K562 (cell line): ENCODE data around the gene TMEM108. TPM values are rescaled to one million over a fixed set of nuclear protein-coding genes. Genes with fewer than 3 reads are reported as not detected.

ENCODE experiments used
- ATAC-seq: fragments of 200-7000 bp; cut with Tn5 transposase; 3 replicates; pipeline ENCODE4 v1.9.1; 2020; ENCODE audit warnings: moderate library complexity
- BruUV-seq: library from RNA; stranded (reverse); fragments of 400-500 nt; replicated peaks from 2 replicates; lab custom pipeline; 2021; lab: Mats Ljungman, UMichigan
- CTCF ChIA-PET: fragments of 300-600 bp; formaldehyde crosslinking; extraction: SDS; loops from one replicate; lab custom pipeline; 2021; ENCODE audit warnings: low intra/inter-chr PET ratio; lab: Yijun Ruan, JAX
- POLR2A ChIA-PET: fragments of 300-600, 350-650 bp; sonication (Branson Sonifier 250); formaldehyde crosslinking; extraction: SDS; loops from one replicate; lab custom pipeline; 2021; ENCODE audit warnings: antibody characterized with exemption, inconsistent platforms; lab: Yijun Ruan, JAX
- DNase-seq, 4 experiments: peaks; one replicate each; pipeline versions ENCODE4 v3.0.0 to v3.0.0-alpha.2; 2011 to 2018; ENCODE audit warnings: low spot score in 3 of 4, mixed read lengths in 3 of 4; ENCODE audit errors: extremely low read depth in 1 of 4
- FAIRE-seq: peaks from 2 replicates; lab custom pipeline; 2011; peaks lifted over from hg19 to GRCh38; lab: Jason Lieb, UNC
- H2AFZ ChIP-seq: 2 replicates; pipeline ENCODE4 v1.6.0; 2011; ENCODE audit warnings: low read depth, low read length, control low read depth, inconsistent platforms
- H3K27ac ChIP-seq: fragments of 200-600 bp; 3 replicates; pipeline ENCODE4 v1.8.0; 2011; ENCODE audit warnings: low read depth, mild to moderate bottlenecking, control low read depth, inconsistent platforms, low read length, moderate library complexity, mixed read lengths; ENCODE audit errors: extremely low read depth
- H3K27me3 ChIP-seq, 2 experiments: fragments of 300-600 bp in 1 of 2; 2 replicates in 1 of 2; 3 replicates in 1 of 2; pipeline versions ENCODE4 v1.6.0 to v1.8.0; 2011; ENCODE audit warnings: inconsistent platforms in 2 of 2, low read length in 2 of 2, mild to moderate bottlenecking in 1 of 2, mixed read lengths in 1 of 2, moderate library complexity in 1 of 2; ENCODE audit not compliant: control insufficient read depth in 2 of 2, insufficient read depth in 2 of 2
- H3K36me3 ChIP-seq: fragments of 300-600 bp; 3 replicates; pipeline ENCODE4 v1.8.0; 2011; ENCODE audit warnings: mild to moderate bottlenecking, low read length, inconsistent platforms; ENCODE audit not compliant: control insufficient read depth, insufficient read depth
- H3K4me1 ChIP-seq, 2 experiments: fragments of 200-600 bp in 1 of 2; replicated peaks in 1 of 2; 2 replicates in 1 of 2; 3 replicates in 1 of 2; pipeline versions ENCODE4 v1.5.1 to v1.8.0; 2011; ENCODE audit warnings: inconsistent platforms in 2 of 2, low read length in 2 of 2, mild to moderate bottlenecking in 1 of 2, mixed read lengths in 1 of 2, moderate library complexity in 1 of 2; ENCODE audit not compliant: control insufficient read depth in 2 of 2, insufficient read depth in 2 of 2
- H3K4me2 ChIP-seq: 2 replicates; pipeline ENCODE4 v1.6.1; 2011; ENCODE audit warnings: low read length, control low read depth, inconsistent platforms, mixed read lengths; ENCODE audit not compliant: insufficient read depth
- H3K4me3 ChIP-seq: fragments of 200-600 bp; sonication (generic), shearing (Covaris generic); 2 replicates; pipeline ENCODE4 v1.5.1; 2016; ENCODE audit warnings: control low read depth, inconsistent platforms
- H3K79me2 ChIP-seq: fragments of 200-600 bp; 3 replicates; pipeline ENCODE4 v1.8.0; 2011; ENCODE audit warnings: low read length, inconsistent platforms; ENCODE audit not compliant: control insufficient read depth, insufficient read depth
- H3K9ac ChIP-seq, 2 experiments: 2 replicates each; pipeline versions ENCODE4 v1.6.0 to v1.6.1; 2011; ENCODE audit warnings: low read depth in 2 of 2, low read length in 2 of 2, control low read depth in 1 of 2, inconsistent platforms in 1 of 2, mild to moderate bottlenecking in 1 of 2, mixed read lengths in 1 of 2; ENCODE audit not compliant: insufficient read depth in 1 of 2
- H3K9me1 ChIP-seq: one replicate; pipeline ENCODE4 v1.6.0; 2011; ENCODE audit warnings: inconsistent platforms, mild to moderate bottlenecking, low read length, moderate library complexity; ENCODE audit not compliant: control insufficient read depth, insufficient read depth
- H3K9me3 ChIP-seq: replicated peaks from 2 replicates; pipeline ENCODE4 v1.5.1; 2011; ENCODE audit warnings: low read depth, low read length, inconsistent platforms; ENCODE audit not compliant: control insufficient read depth, insufficient read depth
- H4K20me1 ChIP-seq: replicated peaks from 2 replicates; pipeline ENCODE4 v1.6.1; 2011; ENCODE audit warnings: low read length, inconsistent platforms, mixed read lengths; ENCODE audit not compliant: control insufficient read depth, insufficient read depth
- BACH1 ChIP-seq: fragments of 200-800 bp; sonication (Bioruptor generic); IDR thresholded peaks from 2 replicates; pipeline ENCODE4 v1.6.1; 2016; ENCODE audit warnings: missing genetic modification characterization, missing compliant biosample characterization
- CHD1 ChIP-seq: fragments of 200-600 bp; sonication (generic); IDR thresholded peaks from one replicate; pipeline ENCODE4 v1.6.1; 2012; ENCODE audit warnings: mild to moderate bottlenecking, moderate library complexity, low read length, inconsistent platforms
- ELK3 ChIP-seq: fragments of 450-650 bp; formaldehyde crosslinking; IDR thresholded peaks from 2 replicates; pipeline ENCODE4 v1.4.0; 2020; ENCODE audit warnings: mild to moderate bottlenecking
- ESRRB ChIP-seq: fragments of 250-450 bp; sonication (Bioruptor Pico); IDR thresholded peaks from 2 replicates; pipeline ENCODE4 v1.5.0; 2020; ENCODE audit warnings: mild to moderate bottlenecking, moderate library complexity, borderline replicate concordance
- GTF2E2 ChIP-seq: fragments of 200-800 bp; sonication (Bioruptor generic); IDR thresholded peaks from 2 replicates; pipeline ENCODE4 v1.6.1; 2016; ENCODE audit warnings: missing genetic modification characterization, missing compliant biosample characterization
- PHTF2 ChIP-seq: fragments of 250-450 bp; sonication (Bioruptor Pico); IDR thresholded peaks from 2 replicates; pipeline ENCODE4 v1.5.0; 2021; ENCODE audit warnings: mild to moderate bottlenecking
- RREB1 ChIP-seq: fragments of 250-450 bp; sonication (Bioruptor Pico); IDR thresholded peaks from 2 replicates; pipeline ENCODE4 v1.4.0; 2020
- SRSF1 ChIP-seq: fragments of 200-400 bp; formaldehyde crosslinking; IDR thresholded peaks from 2 replicates; pipeline ENCODE4 v1.6.1; 2017; ENCODE audit warnings: mild to moderate bottlenecking, low read depth, low read length, moderate library complexity
- THRB ChIP-seq: fragments of 450-650 bp; formaldehyde crosslinking; conservative IDR thresholded peaks from 2 replicates; pipeline ENCODE4 v1.4.0; 2022; ENCODE audit warnings: mild to moderate bottlenecking, missing genetic modification characterization
- U2AF1 ChIP-seq: fragments of 200-400 bp; formaldehyde crosslinking; optimal IDR thresholded peaks from 2 replicates; pipeline ENCODE3; 2017; ENCODE audit warnings: mild to moderate bottlenecking, low read depth, low read length, moderate library complexity
- USF2 ChIP-seq: sonication (generic); formaldehyde crosslinking; IDR thresholded peaks from 2 replicates; pipeline ENCODE4 v1.5.0; 2020; ENCODE audit warnings: missing genetic modification reagents
- ZNF121 ChIP-seq: sonication (generic); formaldehyde crosslinking; conservative IDR thresholded peaks from 2 replicates; pipeline ENCODE4 v1.8.0; 2022; ENCODE audit warnings: missing genetic modification reagents
- ZNF253 ChIP-seq: fragments of 250-450 bp; sonication (Bioruptor Pico); conservative IDR thresholded peaks from 2 replicates; pipeline ENCODE4 v1.6.1; 2021; ENCODE audit warnings: mild to moderate bottlenecking
- ZNF57 ChIP-seq: fragments of 450-650 bp; formaldehyde crosslinking; IDR thresholded peaks from 2 replicates; pipeline ENCODE4 v1.4.0; 2020; ENCODE audit warnings: mild to moderate bottlenecking, moderate library complexity
- WGBS: fragments of 100-300 bp; shearing (Covaris generic); methylation state at CpG from one replicate; pipeline ENCODE4 v1.1.6; 2016; ENCODE audit warnings: low coverage, mixed read lengths; ENCODE audit not compliant: insufficient coverage; ENCODE audit errors: missing lambda C conversion rate; 5-methylcytosine and 5-hydroxymethylcytosine counted together
- in situ Hi-C: fragments of 300-500 bp; cut with MboI; formaldehyde crosslinking; loops from 4 replicates; pipeline ENCODE4 v1.15.0; 2018; ENCODE audit warnings: inconsistent platforms, mixed read lengths
- intact Hi-C: fragments of 100-400 bp; cut with micrococcal nuclease; formaldehyde crosslinking; loops from 2 replicates; pipeline ENCODE4 v1.14.2; 2022
- polyA plus RNA-seq, 8 experiments: library from polyadenylated mRNA; depleted of rRNA in 4 of 8; stranded (reverse) in 5 of 8; unstranded in 3 of 8; fragments of >200 nt; fragmentation: Nextera tagmentation in 2 of 8; fragmentation: Illumina TruSeq in 1 of 8; extraction: Ambion mirVana in 2 of 8; extraction: Trizol in 1 of 8; gene quantifications; 2 replicates each; pipeline versions ENCODE4 v1.2.1 to v1.2.3, GENCODE V29; 2011 to 2014; ENCODE audit warnings: inconsistent platforms in 1 of 8, missing spikeins in 1 of 8
- total RNA-seq, 7 experiments: library from RNA; depleted of rRNA in 6 of 7; stranded (reverse); fragments of >200 nt in 6 of 7; fragmentation: Illumina TruSeq in 2 of 7; extraction: Trizol in 2 of 7; gene quantifications; 2 replicates each; pipeline versions ENCODE4 v1.2.1 to v1.2.3, GENCODE V29; 2011 to 2021; ENCODE audit warnings: low replicate concordance in 1 of 7

The TMEM108 gene
- total and polyA plus RNA-seq, 9 of the 15 experiments (the other 6 are each of a cell fraction or from before 2014, with no cell fraction given): 0.65 to 11.1 (median 3.4) TPM

- no peaks in the 10 kb centered on the region for H3K79me2 ChIP-seq
- intact Hi-C loops: no loop called here
- WGBS: no CpG with 5 or more reads among the region's 1 CpG
- TF ChIP-seq RREB1 (CRISPR knock-in tag): no peak
- TF ChIP-seq ZNF121 (CRISPR knock-in tag): no peak
- no peak for TF ChIP-seq U2AF1
- no peak for TF ChIP-seq CHD1
- no peak for TF ChIP-seq THRB (CRISPR knock-in tag)
- no peak for TF ChIP-seq ZNF57
- TF ChIP-seq PHTF2 (CRISPR knock-in tag): no peak
- TF ChIP-seq GTF2E2: no peak
- no peak for TF ChIP-seq ZNF253 (CRISPR knock-in tag)
- no peak for TF ChIP-seq SRSF1
- no peak for TF ChIP-seq USF2 (CRISPR knock-in tag)
- no peak for TF ChIP-seq ELK3 (CRISPR knock-in tag)
- no peak for TF ChIP-seq BACH1 (tag)
- no peak for TF ChIP-seq ESRRB
Observed at GRCh38 chr3:133269393-133269792, 231.2 kb downstream of the TMEM108 start.

More at GRCh38 chr3:133269393-133269792, 231.2 kb downstream of the TMEM108 start:
- Histone ChIP-seq H3K4me2 (no peak overlapping the region), H3K9ac (no peak overlapping the region), H4K20me1 (no peaks in the 10 kb centered on the region), H3K4me3 (no peak overlapping the region), H2AFZ (no peak overlapping the region), H3K4me1 (no peaks in the 10 kb centered on the region), H3K36me3 (no peaks in the 10 kb centered on the region), H3K9me3 (no peaks in the 10 kb centered on the region), H3K27me3 (no peaks in the 10 kb centered on the region), H3K9me1 (no peaks in the 10 kb centered on the region), H3K27ac (no peak overlapping the region)
- in situ Hi-C loops: no loop called here
- ChIA-PET CTCF (no interaction called here), POLR2A (no interaction called here)
- FAIRE-seq (no peak), DNase-seq (no peak), ATAC-seq (no peak)
- BruUV-seq: no TSS peak
